Measurements from ENCODE around the gene ANKRD10.

ANKRD10 gene

DNA sequence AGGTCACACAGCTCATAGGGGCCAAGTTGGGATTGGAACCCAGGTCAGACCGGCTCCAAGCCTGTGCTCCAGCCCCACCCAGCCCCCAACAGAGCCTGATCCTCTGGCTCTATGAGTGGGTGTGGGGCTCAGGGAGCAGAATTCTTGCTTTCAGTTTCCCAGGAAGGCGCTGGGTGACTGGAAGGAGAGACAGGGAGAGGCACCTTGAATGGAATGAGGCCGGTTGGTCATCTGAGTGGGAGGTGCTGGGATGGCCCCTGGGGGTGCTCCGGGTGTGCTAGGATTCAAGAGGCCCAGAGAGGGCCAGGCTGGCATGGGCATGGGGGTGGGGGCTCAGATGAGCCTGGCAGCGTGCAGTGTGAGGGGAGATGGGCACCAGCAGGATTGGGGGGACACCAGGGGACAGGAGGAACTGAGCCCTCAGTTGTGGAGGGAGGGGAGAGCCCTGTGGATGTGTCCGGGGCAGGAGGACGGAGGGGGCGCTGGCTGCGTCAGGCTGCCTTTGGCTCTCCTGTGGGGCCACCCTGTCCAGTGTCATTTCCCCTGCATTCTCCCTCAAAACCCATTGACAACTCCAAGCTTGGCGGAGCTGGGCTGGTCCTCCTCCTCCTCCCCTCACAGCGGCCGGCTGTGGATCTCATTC lies 31.2 kb upstream of the ANKRD10 start:
- in situ Hi-C loops (cut with MboI; ENCODE audit: low sequenced_read_pairs): no loop called here

- in situ Hi-C loops (cut with MboI; ENCODE audit: low sequenced_read_pairs): no loop called here
Measured at GRCh38 chr13:110944968-110945927, 30.4 kb upstream of the ANKRD10 start.

DNA sequence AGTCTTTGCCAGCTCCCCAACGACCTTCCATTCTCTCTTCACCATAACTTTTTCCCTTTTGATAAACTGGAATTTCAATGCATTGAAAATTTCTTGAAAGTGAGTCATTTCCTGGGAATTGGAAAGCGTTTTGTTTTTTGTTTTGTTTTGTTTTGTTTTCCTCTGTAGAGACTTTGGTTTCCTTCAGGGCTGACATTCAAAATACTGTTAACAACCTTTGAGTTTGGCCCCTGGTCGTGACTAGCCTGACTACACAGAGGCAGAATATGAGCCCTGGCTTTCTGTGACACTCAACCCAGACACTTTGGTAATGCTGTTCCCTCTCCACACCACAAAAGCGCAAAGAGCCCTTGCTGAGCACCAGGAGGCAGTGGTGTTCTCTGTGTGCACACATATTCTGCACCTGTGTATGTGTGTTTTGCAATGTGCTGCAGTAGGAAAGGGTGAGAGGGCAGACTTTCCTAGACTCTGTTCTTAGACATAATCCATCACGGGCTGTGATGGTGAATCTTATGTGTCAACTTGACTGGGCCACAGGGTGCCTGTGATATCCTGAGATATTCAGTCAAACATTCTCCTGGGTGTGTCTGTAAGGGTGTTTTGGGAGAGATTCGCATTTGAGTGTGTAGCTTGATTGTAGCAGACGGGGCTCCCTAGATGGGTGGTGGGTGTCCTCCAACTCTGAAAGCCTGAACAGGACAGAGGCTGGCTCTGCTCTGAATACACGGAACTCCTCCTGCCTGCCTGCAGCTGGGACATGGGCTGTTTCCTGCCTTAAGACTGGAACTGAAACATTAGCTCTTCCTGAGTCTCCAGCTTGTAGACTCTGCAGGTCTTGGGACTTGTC lies 29.5 kb upstream of the ANKRD10 start:
- in situ Hi-C loops (cut with MboI; ENCODE audit: low sequenced_read_pairs): no loop called here

DNA sequence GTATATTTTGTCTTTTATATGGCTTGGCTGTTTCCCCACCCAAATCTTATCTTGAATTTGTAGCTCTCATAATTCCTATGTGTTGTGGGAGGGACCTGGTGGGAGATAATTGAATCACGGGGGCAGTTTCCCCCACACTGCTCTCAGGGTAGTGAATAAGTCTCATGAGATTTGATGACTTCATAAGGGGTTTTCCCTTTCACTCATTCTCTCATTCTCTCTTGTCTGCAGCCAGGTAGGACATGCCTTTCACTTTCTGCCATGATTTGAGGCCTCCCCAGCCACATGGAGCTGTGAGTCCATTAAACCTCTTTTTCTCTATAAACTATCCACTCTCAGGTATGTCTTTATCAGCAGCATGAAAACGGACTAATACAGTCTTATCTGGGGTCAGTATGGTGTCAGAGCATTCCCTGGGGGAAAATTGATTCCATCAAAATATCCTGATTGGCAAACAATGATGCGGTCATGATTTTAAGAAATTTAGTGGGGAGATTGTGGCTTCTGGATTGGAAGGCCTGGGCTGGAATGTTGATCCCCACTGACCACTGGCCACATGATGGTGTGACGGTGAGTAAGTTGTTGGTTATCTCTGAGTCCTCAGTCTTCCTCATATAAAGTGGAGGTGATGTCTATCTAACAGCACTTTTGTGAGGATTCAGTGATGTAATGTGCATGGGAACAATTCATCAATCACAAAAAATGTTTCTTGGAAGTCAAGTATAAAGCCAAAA lies 27.5 kb upstream of the ANKRD10 start:
- in situ Hi-C loops (cut with MboI; ENCODE audit: low sequenced_read_pairs): no loop called here

- in situ Hi-C loops (cut with MboI; ENCODE audit: low sequenced_read_pairs): no loop called here
Measured at GRCh38 chr13:110938662-110939421, 24.0 kb upstream of the ANKRD10 start.

- in situ Hi-C loops (cut with MboI; ENCODE audit: low sequenced_read_pairs): no loop called here
Measured at GRCh38 chr13:110937511-110938285, 22.8 kb upstream of the ANKRD10 start.

GRCh38 chr13:110936519-110936918 lies 21.6 kb upstream of the ANKRD10 start:
- in situ Hi-C loops (cut with MboI; ENCODE audit: low sequenced_read_pairs): no loop called here

- in situ Hi-C loops (cut with MboI; ENCODE audit: low sequenced_read_pairs): no loop called here
Measured at GRCh38 chr13:110932588-110932987, 17.7 kb upstream of the ANKRD10 start.

DNA sequence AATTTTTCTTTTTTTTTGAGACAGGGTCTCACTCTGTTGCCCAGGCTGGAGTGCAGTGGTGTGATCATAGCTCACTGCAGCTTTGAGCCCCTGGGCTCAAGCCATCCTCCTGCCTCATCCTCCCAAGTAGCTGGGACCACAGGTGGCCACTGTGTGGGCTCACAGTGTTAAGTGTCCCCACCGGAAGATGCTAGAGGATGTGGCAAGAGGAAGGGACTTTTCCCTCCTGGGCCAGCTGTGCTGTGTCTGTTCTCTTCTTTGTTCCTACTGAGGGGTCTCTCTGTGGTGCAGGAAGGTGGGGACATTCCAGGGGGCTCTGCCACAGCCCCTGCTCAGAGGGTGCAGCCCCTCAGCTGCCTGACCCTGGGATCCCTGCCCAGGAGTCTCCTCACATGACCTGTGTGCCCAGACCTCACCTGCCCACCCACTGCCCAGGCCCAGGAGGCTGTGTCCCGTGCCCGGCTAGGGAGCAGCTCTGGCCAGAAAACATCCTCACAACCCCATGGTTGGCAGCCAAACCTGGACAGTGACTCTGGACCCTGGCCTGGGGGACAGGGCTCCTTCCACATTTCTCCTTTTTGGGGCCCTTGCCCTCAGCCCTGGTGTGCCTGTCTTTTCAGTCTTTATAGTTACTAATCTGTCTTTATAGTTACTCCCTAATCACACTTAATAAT lies 14.4 kb upstream of the ANKRD10 start:
- in situ Hi-C loops (cut with MboI; ENCODE audit: low sequenced_read_pairs): no loop called here

DNA sequence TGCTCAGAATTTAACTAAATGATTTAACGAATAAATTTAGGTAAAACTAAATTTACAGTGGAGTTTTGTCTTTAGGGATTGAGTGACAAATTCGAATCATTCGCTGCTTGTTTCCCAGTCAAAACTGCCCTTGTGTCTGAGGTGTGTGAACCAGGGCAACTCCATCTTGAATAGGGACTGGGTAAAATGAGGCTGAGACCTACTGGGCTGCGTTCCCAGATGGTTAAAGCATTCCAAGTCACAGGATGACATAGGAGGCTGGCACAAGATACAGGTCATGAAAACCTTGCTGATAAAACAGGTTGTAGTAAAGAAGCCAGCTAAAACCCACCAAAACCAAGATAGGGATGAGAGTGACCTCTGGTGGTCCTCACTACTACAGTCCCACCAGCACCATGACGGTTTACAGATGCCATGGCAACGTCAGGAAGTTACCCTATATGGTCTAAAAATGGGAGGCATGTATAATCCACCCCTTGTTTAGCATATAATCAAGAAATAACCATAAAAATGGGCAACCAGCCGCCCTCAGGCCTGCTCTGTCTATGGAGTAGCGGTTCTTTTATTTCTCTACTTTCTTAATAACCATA lies 10.2 kb upstream of the ANKRD10 start:
- in situ Hi-C loops (cut with MboI; ENCODE audit: low sequenced_read_pairs): no loop called here

DNA sequence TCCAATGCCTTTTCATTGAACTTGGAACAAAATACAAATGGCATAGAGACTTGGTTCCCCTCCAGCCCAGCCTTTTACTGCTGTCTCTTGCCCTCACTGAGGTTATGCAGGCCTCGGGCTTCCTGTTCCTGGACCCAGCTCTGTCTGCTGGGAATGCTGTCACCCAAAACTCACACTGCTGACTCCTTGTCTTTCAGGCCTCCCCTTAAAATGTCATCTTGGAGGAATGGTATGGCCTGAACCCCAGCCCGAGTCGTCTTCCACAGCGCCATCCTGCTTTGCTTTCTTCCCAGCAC lies 9.7 kb upstream of the ANKRD10 start:
- in situ Hi-C loops (cut with MboI; ENCODE audit: low sequenced_read_pairs): no loop called here

GRCh38 chr13:110923777-110924638 lies 9.1 kb upstream of the ANKRD10 start:
- in situ Hi-C loops (cut with MboI; ENCODE audit: low sequenced_read_pairs): no loop called here

DNA sequence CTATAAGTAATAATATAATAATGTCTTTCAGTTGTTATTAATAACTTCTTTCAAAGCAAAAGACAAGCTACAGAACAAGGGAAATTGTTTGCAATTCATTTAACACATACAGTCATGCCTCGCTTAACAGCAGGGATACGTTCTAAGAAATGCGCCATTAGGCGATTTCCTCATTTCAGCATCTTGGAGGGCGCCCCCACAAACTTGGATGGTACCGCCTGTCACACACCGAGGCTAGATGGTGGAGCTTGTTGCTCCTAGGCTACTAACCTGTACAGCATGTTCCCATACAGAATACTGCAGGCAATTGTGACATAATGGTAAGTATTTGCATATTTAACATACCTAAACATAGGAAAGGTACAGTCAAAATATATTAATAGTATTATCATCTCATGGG lies 8.2 kb upstream of the ANKRD10 start:
- in situ Hi-C loops (cut with MboI; ENCODE audit: low sequenced_read_pairs): no loop called here

DNA sequence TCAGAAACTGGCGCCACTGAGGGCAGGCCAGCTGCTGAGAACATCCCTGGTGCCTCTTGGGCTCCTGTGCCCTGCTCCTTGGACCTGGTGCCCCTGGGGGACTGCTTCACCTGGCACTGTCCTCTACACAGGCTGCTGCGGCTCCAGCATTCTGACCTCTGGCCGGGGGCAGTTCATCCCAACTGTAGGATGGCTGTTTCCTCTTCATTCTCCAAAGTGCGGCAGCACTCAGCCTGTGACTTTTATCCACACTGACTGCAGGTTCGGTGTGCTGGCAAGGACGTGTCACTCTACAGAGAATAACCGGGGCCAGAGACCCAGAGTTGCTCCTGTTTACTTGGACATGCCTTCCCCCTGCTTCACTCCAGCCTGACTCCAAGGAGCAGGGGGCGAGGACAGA lies 7.6 kb upstream of the ANKRD10 start:
- in situ Hi-C loops (cut with MboI; ENCODE audit: low sequenced_read_pairs): no loop called here

DNA sequence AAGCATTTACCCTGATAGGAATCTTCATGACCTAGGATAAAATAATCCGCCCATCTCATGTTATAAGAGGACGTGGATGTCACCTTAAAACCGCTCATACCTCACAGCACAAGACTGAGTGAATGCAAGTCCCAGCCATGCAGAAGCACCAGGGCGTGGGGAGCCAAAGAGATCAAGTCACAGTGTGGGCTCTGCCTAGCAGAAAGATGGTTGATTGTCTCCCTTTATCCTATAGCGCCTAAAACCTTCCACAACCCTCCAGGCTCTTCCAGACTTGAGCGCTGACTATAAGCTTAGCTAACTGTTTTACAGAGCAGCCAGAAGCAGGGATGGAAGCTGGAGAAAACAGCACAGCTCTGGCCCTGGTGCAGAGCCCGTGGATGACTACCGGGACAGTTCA lies 6.8 kb upstream of the ANKRD10 start:
- in situ Hi-C loops (cut with MboI; ENCODE audit: low sequenced_read_pairs): no loop called here

DNA sequence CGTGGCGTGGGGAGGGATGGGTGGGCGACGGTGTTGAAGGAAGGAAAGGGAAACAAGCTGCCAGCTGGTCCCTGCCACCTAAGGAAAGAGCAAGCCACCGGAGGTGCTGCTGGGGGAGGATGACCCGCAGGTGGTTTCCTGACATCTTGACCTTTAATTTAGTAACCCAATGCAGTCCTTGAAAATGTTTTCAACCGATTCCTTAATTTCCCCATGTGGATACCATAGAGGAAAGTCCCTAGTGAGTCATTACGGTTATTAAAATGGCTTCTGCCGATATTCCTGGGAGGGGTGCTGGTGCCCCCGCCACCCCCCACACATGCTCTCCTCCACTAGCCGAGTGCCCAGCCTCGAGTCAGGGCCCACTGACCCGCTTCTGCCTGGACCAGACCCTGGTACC lies 6.3 kb upstream of the ANKRD10 start:
- in situ Hi-C loops (cut with MboI; ENCODE audit: low sequenced_read_pairs): no loop called here

- in situ Hi-C loops (cut with MboI; ENCODE audit: low sequenced_read_pairs): no loop called here
Measured at GRCh38 chr13:110920038-110920437, 5.2 kb upstream of the ANKRD10 start.

Data from HL-60/S4 (cell line).